NB4 (cell line): ENCODE measurements around the gene PDZRN3.

ENCODE experiments used
- POLR2A ChIP-seq: IDR thresholded peaks from 2 replicates; pipeline ENCODE4 v1.6.1; 2011; ENCODE audit warnings: mild to moderate bottlenecking; ENCODE audit not compliant: insufficient read length; ENCODE audit errors: extremely low read depth
- TF ChIP-seq, protein P1 (sequence below): IDR thresholded peaks from one replicate; pipeline ENCODE4 v1.5.1; 2012; ENCODE audit warnings: low read depth, low read length

DNA sequence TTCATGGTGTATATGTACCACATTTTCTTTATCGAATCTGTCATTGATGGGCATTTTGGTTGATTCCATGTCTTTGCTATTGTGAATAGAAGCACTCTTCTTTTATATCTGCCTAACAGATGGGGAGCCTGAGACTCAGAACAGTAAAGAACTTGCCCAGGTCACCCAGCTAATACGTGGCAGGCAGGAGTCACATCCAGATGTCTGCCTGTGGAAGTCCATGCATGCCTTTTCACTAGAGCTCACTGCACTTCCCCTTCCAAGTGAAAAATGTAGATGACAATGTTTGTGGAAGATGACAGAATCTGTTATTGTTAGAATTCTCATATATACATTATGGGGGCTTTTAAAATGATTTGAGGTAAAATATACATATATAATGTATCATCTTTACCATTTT is 165.0 kb downstream of the PDZRN3 start:
- TF ChIP-seq, protein P1, sequence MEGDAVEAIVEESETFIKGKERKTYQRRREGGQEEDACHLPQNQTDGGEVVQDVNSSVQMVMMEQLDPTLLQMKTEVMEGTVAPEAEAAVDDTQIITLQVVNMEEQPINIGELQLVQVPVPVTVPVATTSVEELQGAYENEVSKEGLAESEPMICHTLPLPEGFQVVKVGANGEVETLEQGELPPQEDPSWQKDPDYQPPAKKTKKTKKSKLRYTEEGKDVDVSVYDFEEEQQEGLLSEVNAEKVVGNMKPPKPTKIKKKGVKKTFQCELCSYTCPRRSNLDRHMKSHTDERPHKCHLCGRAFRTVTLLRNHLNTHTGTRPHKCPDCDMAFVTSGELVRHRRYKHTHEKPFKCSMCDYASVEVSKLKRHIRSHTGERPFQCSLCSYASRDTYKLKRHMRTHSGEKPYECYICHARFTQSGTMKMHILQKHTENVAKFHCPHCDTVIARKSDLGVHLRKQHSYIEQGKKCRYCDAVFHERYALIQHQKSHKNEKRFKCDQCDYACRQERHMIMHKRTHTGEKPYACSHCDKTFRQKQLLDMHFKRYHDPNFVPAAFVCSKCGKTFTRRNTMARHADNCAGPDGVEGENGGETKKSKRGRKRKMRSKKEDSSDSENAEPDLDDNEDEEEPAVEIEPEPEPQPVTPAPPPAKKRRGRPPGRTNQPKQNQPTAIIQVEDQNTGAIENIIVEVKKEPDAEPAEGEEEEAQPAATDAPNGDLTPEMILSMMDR, result no peak
- TF ChIP-seq POLR2A, result no peak
